Iris pigment epithelial cell (primary cell): ENCODE results near the gene DOCK1.
"Not testable (repeated sequence)": the region's sequence is repeated elsewhere in the genome, so short reads cannot be mapped to it uniquely, and the experiment has no call there.

ENCODE experiments used
- DNase-seq: peaks from one replicate; pipeline ENCODE4 v3.0.0-alpha.2; 2011; ENCODE audit warnings: low read depth

DOCK1 gene

GRCh38 chr10:126926568-126926967 lies 21.3 kb downstream of the DOCK1 start:
- DNase-seq = no peak

- DNase-seq = no peak
These were observed 22.6 kb downstream of the DOCK1 start for GRCh38 chr10:126927799-126928198.

DNA sequence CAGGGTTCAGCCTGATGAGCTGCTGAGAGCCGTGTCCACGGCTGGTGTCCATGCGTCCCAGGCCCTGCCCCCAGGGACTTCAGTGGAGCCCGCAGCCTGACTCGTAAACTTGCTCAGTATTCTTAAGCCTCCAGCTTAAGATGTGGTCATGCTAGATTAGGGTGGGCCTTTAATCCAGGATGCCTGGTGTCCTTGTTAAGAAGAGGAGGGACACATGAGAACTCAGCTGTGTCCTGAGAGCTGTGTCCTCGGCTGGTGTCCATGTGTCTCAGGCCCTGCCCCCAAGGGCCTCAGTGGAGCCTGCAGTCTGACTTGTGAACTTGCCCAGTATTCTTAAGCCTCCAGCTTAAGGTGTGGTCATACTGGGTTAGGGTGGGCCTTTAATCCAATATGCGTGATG lies 23.0 kb downstream of the DOCK1 start:
- DNase-seq = no peak

DNA sequence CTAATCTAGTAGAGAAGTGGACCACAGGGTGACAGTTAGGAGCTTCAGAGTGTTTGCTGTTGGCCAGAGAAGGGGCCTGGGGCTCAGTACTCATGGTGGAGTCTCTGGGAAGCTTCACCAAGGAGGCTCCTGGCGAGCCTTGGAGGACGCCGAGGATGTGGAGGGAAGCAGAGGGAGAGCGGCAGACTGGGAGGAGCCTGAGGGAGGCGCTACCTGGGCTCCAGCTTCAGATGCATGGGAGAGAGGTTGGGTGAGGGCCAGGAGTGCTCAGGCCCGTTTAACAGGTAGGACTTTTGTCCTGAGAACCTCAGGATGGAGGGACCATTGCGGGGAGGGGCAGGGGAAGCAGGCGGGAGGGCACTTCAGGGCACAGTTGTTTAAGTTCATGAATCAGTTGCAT lies 24.2 kb downstream of the DOCK1 start:
- DNase-seq = no peak

DNA sequence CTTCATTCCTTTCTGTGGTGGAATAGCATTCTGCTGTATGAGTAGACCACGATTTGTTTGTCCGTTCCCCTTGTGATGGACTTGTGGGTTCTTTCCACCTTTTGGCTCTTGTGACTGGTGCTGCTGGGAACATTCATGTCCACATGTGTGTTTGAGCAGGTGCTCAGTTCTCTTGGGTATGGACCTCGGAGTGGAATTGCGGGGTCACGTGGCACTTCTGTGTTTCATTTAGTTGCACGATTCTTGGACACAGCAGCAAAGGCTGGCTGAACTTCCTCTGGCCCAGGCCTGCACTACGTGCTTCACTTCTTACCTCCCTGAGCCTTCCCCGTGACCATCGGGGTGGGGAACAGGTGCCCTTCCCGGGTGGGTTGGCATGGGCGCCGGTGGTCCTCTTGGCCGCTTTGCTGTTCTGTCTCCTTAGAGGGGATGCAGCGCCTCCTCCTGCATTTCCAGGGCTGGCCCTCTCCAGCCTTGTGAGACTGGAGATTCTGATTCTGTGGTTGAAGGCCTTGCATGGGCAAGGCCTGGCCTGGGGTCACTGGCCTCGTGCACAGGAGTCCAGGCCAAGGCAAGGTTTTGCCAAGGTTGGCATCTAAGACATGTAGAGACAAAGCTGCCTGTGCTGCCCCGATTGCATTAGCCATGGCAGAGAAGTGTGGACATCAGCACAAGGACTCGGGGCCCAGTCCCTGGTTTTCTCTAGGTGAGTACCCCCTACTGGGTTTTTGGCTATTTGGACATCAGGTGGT lies 25.1 kb downstream of the DOCK1 start:
- DNase-seq = no peak

- peak; percentile 45 for DNase-seq
These were observed 25.8 kb downstream of the DOCK1 start for GRCh38 chr10:126930883-126931503.

DNA sequence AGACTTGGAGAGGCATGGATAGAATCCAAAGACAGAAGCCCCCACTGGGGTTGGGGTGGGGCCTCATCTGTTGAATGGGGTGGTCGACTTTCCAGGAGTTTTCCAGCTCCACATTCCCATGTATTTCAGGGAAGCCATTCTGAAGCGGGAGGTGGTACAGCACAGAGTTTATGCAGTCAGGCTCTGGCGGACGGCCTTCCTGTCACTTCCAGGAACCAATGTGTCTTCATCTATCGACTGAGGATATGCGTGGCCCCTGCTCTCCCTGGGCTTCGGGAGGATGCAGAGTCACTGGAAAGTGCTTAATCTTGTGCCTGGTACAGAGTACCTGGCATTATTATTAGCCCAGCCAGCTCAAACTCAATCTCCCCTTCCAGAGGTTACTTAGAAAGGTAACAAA lies 26.3 kb downstream of the DOCK1 start:
- DNase-seq = no peak

GRCh38 chr10:126932516-126932915 lies 27.3 kb downstream of the DOCK1 start:
- DNase-seq = no peak

GRCh38 chr10:126933116-126933515 lies 27.9 kb downstream of the DOCK1 start:
- no peak for DNase-seq

- peak; percentile 27 for DNase-seq
These were observed 30.2 kb downstream of the DOCK1 start for GRCh38 chr10:126935263-126935946.

- DNase-seq = no peak
These were observed 31.8 kb downstream of the DOCK1 start for GRCh38 chr10:126937026-126937425.

- not testable (repeated sequence) for DNase-seq
These were observed 32.9 kb downstream of the DOCK1 start for GRCh38 chr10:126938121-126938520.

- no peak for DNase-seq
These were observed 34.5 kb downstream of the DOCK1 start for GRCh38 chr10:126939706-126940105.

- DNase-seq = no peak
These were observed 35.6 kb downstream of the DOCK1 start for GRCh38 chr10:126940670-126941310.

DNA sequence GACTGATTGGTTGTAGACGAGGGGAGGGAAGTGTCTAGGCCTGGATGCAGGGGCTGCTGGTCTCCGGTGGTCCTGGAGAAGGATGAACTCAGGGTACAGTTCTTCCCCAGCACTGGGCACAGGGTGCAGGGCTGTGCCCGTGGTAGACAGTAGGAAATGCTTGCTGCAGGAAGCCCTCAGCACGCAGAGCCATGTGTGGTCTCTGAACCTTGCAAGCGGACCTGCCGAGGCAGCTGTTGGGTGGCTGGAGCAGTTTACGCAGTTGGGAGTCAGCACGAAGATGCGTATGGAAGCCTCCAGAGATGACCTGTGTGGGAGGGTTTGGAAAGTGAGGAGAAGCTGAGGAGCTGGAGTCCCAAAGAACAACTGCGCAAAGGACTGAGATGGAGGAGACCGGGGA lies 39.0 kb downstream of the DOCK1 start:
- DNase-seq = no peak

- peak; percentile 16 for DNase-seq
These were observed 40.3 kb downstream of the DOCK1 start for GRCh38 chr10:126945351-126946030.

GRCh38 chr10:126946746-126947145 lies 41.5 kb downstream of the DOCK1 start:
- DNase-seq = no peak

GRCh38 chr10:126948355-126949160 lies 43.3 kb downstream of the DOCK1 start:
- no peak for DNase-seq

DNA sequence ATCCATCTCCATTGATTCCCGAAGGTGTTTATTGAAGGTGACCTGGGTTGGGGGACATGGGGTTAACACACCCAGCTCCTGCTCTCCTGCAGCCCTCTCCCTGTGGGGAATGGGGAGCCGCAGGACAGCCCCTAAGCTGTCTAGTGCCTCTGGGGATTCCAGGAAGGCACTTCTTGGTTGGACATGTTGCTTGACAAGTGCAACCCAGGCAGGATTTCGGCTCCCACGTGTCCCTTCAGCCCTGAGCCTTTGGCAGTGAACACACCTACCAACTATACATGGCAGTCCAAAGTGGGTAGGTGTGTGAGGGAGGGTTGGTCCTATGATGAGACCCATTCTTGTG lies 43.9 kb downstream of the DOCK1 start:
- DNase-seq = no peak

- no peak for DNase-seq
These were observed 45.3 kb downstream of the DOCK1 start for GRCh38 chr10:126950401-126951105.

GRCh38 chr10:126953886-126954285 lies 48.7 kb downstream of the DOCK1 start:
- no peak for DNase-seq
